Measurements from ENCODE around the gene EXT2. TPM values are rescaled to one million over a fixed set of nuclear protein-coding genes. Genes with fewer than 3 reads are reported as not detected.
A peak's percentile ranks its signal among the peaks of the same experiment; 100 is the strongest.

The EXT2 gene
- total and polyA plus RNA-seq, 2 of the 13 experiments (the other 11 are each of a cell fraction or from before 2014, with no cell fraction given), result 61.5 to 68.7 TPM

GRCh38 chr11:44065841-44066731 is 29.4 kb upstream of the EXT2 start, which contains the start of gene ACCS (continued):
- TF ChIP-seq, protein P1, sequence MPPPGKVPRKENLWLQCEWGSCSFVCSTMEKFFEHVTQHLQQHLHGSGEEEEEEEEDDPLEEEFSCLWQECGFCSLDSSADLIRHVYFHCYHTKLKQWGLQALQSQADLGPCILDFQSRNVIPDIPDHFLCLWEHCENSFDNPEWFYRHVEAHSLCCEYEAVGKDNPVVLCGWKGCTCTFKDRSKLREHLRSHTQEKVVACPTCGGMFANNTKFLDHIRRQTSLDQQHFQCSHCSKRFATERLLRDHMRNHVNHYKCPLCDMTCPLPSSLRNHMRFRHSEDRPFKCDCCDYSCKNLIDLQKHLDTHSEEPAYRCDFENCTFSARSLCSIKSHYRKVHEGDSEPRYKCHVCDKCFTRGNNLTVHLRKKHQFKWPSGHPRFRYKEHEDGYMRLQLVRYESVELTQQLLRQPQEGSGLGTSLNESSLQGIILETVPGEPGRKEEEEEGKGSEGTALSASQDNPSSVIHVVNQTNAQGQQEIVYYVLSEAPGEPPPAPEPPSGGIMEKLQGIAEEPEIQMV (CRISPR knock-in tag; IDR thresholded peaks at IDR 0.05; ENCODE audit: low read depth), result 0 out of 2 replicates have a peak, but pooled peaks have one; percentile 40
- TF ChIP-seq MLX (CRISPR knock-in tag; IDR thresholded peaks at IDR 0.05) (no peak), ZNF746 (CRISPR knock-in tag; IDR thresholded peaks at IDR 0.05) (no peak), SPEN (CRISPR knock-in tag; IDR thresholded peaks at IDR 0.05; ENCODE audit: low read depth) (peak; percentile 56; the same call in 1 of the 2 replicates), SP2 (CRISPR knock-in tag; IDR thresholded peaks at IDR 0.05) (0 out of 2 replicates have a peak, but pooled peaks have one; percentile 12), PHF8 (CRISPR knock-in tag; IDR thresholded peaks at IDR 0.05) (peak; percentile 38; the same call in 1 of the 2 replicates), RNF219 (CRISPR knock-in tag; IDR thresholded peaks at IDR 0.05) (no peak), SKI (IDR thresholded peaks at IDR 0.05; ENCODE audit: partially characterized antibody) (no peak), MATR3 (CRISPR knock-in tag; IDR thresholded peaks at IDR 0.05) (no peak), MYC (CRISPR knock-in tag; IDR thresholded peaks at IDR 0.05; ENCODE audit: borderline replicate concordance) (peak; percentile 65; the same call in 1 of the 2 replicates), NFE2L2 (IDR thresholded peaks at IDR 0.05; ENCODE audit: low read length) (no peak), ZMYM4 (CRISPR knock-in tag; IDR thresholded peaks at IDR 0.05) (peak; percentile 63; the same call in 1 of the 2 replicates), ZNF839 (CRISPR knock-in tag; IDR thresholded peaks at IDR 0.05; ENCODE audit: borderline replicate concordance) (no peak)
- TF ChIP-seq, protein P2, sequence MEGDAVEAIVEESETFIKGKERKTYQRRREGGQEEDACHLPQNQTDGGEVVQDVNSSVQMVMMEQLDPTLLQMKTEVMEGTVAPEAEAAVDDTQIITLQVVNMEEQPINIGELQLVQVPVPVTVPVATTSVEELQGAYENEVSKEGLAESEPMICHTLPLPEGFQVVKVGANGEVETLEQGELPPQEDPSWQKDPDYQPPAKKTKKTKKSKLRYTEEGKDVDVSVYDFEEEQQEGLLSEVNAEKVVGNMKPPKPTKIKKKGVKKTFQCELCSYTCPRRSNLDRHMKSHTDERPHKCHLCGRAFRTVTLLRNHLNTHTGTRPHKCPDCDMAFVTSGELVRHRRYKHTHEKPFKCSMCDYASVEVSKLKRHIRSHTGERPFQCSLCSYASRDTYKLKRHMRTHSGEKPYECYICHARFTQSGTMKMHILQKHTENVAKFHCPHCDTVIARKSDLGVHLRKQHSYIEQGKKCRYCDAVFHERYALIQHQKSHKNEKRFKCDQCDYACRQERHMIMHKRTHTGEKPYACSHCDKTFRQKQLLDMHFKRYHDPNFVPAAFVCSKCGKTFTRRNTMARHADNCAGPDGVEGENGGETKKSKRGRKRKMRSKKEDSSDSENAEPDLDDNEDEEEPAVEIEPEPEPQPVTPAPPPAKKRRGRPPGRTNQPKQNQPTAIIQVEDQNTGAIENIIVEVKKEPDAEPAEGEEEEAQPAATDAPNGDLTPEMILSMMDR (CRISPR knock-in tag; IDR thresholded peaks at IDR 0.05), result peak; percentile 84
- TF ChIP-seq, protein P3, sequence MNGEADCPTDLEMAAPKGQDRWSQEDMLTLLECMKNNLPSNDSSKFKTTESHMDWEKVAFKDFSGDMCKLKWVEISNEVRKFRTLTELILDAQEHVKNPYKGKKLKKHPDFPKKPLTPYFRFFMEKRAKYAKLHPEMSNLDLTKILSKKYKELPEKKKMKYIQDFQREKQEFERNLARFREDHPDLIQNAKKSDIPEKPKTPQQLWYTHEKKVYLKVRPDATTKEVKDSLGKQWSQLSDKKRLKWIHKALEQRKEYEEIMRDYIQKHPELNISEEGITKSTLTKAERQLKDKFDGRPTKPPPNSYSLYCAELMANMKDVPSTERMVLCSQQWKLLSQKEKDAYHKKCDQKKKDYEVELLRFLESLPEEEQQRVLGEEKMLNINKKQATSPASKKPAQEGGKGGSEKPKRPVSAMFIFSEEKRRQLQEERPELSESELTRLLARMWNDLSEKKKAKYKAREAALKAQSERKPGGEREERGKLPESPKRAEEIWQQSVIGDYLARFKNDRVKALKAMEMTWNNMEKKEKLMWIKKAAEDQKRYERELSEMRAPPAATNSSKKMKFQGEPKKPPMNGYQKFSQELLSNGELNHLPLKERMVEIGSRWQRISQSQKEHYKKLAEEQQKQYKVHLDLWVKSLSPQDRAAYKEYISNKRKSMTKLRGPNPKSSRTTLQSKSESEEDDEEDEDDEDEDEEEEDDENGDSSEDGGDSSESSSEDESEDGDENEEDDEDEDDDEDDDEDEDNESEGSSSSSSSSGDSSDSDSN (CRISPR knock-in tag; IDR thresholded peaks at IDR 0.05), result no peak
- TF ChIP-seq, protein P4, sequence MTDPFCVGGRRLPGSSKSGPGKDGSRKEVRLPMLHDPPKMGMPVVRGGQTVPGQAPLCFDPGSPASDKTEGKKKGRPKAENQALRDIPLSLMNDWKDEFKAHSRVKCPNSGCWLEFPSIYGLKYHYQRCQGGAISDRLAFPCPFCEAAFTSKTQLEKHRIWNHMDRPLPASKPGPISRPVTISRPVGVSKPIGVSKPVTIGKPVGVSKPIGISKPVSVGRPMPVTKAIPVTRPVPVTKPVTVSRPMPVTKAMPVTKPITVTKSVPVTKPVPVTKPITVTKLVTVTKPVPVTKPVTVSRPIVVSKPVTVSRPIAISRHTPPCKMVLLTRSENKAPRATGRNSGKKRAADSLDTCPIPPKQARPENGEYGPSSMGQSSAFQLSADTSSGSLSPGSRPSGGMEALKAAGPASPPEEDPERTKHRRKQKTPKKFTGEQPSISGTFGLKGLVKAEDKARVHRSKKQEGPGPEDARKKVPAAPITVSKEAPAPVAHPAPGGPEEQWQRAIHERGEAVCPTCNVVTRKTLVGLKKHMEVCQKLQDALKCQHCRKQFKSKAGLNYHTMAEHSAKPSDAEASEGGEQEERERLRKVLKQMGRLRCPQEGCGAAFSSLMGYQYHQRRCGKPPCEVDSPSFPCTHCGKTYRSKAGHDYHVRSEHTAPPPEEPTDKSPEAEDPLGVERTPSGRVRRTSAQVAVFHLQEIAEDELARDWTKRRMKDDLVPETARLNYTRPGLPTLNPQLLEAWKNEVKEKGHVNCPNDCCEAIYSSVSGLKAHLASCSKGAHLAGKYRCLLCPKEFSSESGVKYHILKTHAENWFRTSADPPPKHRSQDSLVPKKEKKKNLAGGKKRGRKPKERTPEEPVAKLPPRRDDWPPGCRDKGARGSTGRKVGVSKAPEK (CRISPR knock-in tag; IDR thresholded peaks at IDR 0.05; ENCODE audit: borderline replicate concordance), result no peak
